Measurements from ENCODE around the gene MANSC1.
"Not testable (repeated sequence)": the region's sequence is repeated elsewhere in the genome, so short reads cannot be mapped to it uniquely, and the experiment has no call there.

DNA sequence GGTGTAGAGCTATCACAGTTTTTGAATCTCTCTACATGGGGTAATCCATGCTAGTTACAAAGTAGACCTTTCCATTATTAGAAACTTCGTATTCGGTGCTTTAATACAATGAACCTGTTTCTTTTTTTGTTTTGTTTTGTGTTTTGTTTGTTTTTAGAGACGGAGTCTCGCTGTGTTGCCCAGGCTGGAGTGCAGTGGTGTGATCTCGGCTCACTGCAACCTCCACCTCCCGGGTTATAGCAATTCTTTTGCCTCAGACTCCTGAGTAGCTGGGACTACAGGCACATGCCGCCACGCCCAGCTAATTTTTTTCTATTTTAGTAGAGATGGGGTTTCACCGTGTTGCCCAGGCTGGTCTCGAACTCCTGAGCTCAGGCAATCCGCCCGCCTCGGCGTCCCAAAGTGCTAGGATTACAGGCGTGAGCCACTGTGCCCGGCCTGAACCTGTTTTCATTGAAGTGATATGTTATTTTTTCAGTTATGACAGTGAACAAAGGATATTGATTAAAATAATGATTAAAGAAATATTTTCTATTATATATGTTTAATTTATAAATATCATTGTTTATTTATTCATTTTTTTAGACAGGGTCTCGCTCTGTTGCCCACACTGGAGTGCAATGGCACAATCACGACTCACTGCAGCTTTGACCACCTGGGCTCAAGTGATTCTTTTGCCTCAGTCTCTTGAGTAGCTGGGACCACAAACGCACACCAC is 1.6 kb upstream of the MANSC1 start:
- TF ChIP-seq EZH2 (IDR thresholded peaks at IDR 0.05); POLR2AphosphoS5 (IDR thresholded peaks at IDR 0.05; ENCODE audit: borderline replicate concordance, low read depth, low read length): not testable (repeated sequence)

Data from SK-N-MC (cell line).